Islet of Langerhans (tissue), 1 donor: Measurements from ENCODE around the gene ATN1.

Experiments used
- FAIRE-seq: peaks from one replicate; lab custom pipeline; 2011; peaks lifted over from hg19 to GRCh38; lab: Jason Lieb, UNC

Gene ATN1

GRCh38 chr12:6959058-6959804 is 31.5 kb downstream of the ATN1 start:
- FAIRE-seq: no peak

GRCh38 chr12:6959805-6960592 is 32.2 kb downstream of the ATN1 start:
- FAIRE-seq: no peak

GRCh38 chr12:6960593-6961277 is 33.0 kb downstream of the ATN1 start:
- FAIRE-seq: no peak

- no peak for FAIRE-seq
These were observed 33.5 kb downstream of the ATN1 start for GRCh38 chr12:6961278-6961694.

GRCh38 chr12:6961695-6962284 is 34.0 kb downstream of the ATN1 start:
- FAIRE-seq: no peak

- FAIRE-seq: no peak
These were observed 34.7 kb downstream of the ATN1 start for GRCh38 chr12:6962285-6963015.

- no peak for FAIRE-seq
These were observed 35.4 kb downstream of the ATN1 start for GRCh38 chr12:6963016-6963731.

- no peak for FAIRE-seq
These were observed 36.1 kb downstream of the ATN1 start for GRCh38 chr12:6963791-6964413.

- no peak for FAIRE-seq
These were observed 36.9 kb downstream of the ATN1 start for GRCh38 chr12:6964605-6965025.

- FAIRE-seq: no peak
These were observed 37.4 kb downstream of the ATN1 start for GRCh38 chr12:6965026-6965661.

- no peak for FAIRE-seq
These were observed 38.0 kb downstream of the ATN1 start for GRCh38 chr12:6965714-6966113.

- no peak for FAIRE-seq
These were observed 38.6 kb downstream of the ATN1 start for GRCh38 chr12:6966351-6966750.

GRCh38 chr12:6967651-6968100 is 39.9 kb downstream of the ATN1 start:
- no peak for FAIRE-seq

GRCh38 chr12:6968426-6968825 is 40.7 kb downstream of the ATN1 start:
- FAIRE-seq: no peak

- FAIRE-seq: no peak
These were observed 42.4 kb downstream of the ATN1 start for GRCh38 chr12:6970096-6970527.

- FAIRE-seq: no peak
These were observed 46.4 kb downstream of the ATN1 start for GRCh38 chr12:6974180-6974579.

GRCh38 chr12:6975297-6976032 is 47.7 kb downstream of the ATN1 start:
- FAIRE-seq: no peak

GRCh38 chr12:6977653-6978052 is 49.9 kb downstream of the ATN1 start:
- FAIRE-seq: no peak

GRCh38 chr12:6978188-6978587 is 50.4 kb downstream of the ATN1 start:
- FAIRE-seq: no peak
